H7 (cell line): ENCODE data around the gene PDK2. TPM values are rescaled to one million over a fixed set of nuclear protein-coding genes. Genes with fewer than 3 reads are reported as not detected.

Experiments used
- DNase-seq: peaks from one replicate; pipeline ENCODE4 v3.0.0; 2012
- H3K27me3 ChIP-seq: 2 replicates; pipeline ENCODE4 v1.6.0; 2011; ENCODE audit warnings: mild to moderate bottlenecking, low read length; ENCODE audit not compliant: control insufficient read depth, insufficient read depth
- H3K36me3 ChIP-seq: replicated peaks from 2 replicates; pipeline ENCODE4 v1.5.1; 2011; ENCODE audit warnings: low read length; ENCODE audit not compliant: control insufficient read depth, insufficient read depth
- H3K4me3 ChIP-seq: 2 replicates; pipeline ENCODE4 v1.5.1; 2011; ENCODE audit warnings: low read depth, mild to moderate bottlenecking, control low read depth, low read length, moderate library complexity; ENCODE audit not compliant: insufficient read depth
- total RNA-seq: library from RNA; depleted of rRNA; stranded (reverse); fragments of >200 nt; shearing (Covaris generic); gene quantifications from 2 replicates; pipeline ENCODE4 v1.2.3, GENCODE V29; 2014; rRNA removed

PDK2 gene
- total RNA-seq = 13.5 and 14.2 TPM in 2 replicates

DNA sequence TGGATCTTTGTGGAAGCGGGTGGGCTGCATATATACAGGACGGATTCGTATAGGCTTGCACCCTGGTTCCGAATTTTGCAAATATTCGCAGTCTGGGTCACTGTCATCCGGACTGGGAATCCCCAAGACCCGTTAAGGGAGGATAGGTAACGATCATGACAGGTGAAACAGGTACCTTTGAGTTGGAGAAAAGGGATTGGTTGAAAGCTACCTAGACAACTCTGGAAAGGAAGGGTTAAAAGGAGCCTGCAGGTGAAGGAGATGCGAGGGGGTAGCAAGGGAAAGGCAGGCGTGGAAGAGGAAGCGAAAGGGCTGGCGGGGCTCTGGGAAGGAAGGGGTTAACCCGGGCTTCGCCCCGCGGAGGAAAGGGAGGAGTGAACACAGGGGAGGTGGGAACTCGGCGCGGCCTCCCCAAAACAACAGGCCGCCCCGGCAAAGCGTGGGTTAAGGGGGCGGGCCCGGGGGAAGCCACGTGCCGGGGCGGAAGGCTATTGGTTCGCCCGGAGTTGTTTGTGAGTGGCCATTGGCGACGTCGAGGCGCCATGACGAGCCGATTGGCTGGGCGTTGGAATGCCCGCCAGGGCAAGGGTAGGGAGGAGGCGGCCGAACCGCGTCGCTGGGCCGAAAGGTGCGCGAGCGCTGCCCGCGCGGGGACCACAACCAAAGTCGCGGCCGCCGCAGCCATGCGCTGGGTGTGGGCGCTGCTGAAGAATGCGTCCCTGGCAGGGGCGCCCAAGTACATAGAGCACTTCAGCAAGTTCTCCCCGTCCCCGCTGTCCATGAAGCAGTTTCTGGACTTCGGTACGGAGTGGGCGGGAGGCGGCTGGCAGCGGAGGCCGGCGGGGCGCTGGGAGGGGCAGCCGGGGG is at the start of gene PDK2:
TSS of gene PDK2 (plus strand) at position 599 of the 867 bp plus-strand sequence. CDS start at position 684, 85 bp downstream.
- Histone ChIP-seq H3K4me3 (peak within 1 kb of the TSS; percentile 88), H3K27me3 (no peaks in the 10 kb centered on the region), H3K36me3 (no peaks in the 10 kb centered on the region)
- peak; percentile 99 for DNase-seq

DNA sequence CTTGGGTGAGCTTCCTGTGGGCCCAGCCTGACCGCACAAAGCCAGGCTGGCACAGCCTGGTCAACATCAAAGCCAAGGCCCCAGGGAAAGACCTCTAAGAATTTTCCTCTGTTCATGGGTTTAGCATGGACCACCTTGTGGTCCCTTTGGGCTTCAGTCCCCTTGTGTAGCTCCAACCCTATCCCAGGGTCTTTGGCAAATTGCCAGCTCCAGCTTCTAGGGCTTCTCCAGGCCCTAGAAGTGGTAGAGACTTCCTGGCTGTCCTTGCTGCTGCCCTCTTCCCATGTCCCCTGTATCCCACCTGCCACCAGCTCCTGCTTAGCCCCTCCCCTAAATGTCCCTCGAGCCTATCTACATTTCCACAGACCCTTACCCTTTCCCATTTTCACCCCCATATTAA is 49.0 kb upstream of the PDK2 start:
- Histone ChIP-seq H3K27me3 (no peaks in the 10 kb centered on the region), H3K4me3 (no peak overlapping the region), H3K36me3 (no peaks in the 10 kb centered on the region)
- no peak for DNase-seq

DNA sequence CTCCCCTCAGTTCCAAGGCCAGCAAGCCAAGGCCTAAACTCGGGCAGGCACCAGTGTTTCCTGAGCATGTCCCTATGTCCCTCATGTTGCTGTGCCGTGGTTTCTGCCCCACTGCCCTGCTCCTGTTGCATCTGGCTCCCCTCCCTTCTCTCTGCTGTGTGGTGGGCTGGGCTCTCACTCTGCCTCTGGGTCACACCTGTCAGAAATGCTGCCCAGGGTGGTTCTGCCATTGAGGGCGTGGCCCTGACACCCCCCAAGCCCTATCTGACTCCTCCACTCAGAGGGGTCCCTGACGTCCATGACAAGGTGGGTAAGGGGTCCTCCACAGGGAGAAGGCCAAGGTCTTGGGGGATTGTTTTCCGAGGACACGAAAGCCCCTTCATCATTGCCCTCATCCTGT is 48.5 kb upstream of the PDK2 start:
- no peak for DNase-seq
- Histone ChIP-seq H3K36me3 (no peaks in the 10 kb centered on the region), H3K27me3 (no peaks in the 10 kb centered on the region), H3K4me3 (no peak overlapping the region)

GRCh38 chr17:50047083-50047482 is 48.1 kb upstream of the PDK2 start:
- Histone ChIP-seq H3K4me3 (no peak overlapping the region), H3K27me3 (no peaks in the 10 kb centered on the region), H3K36me3 (no peaks in the 10 kb centered on the region)
- no peak for DNase-seq

GRCh38 chr17:50047488-50048126 is 47.5 kb upstream of the PDK2 start:
- Histone ChIP-seq H3K4me3 (no peak overlapping the region), H3K27me3 (no peaks in the 10 kb centered on the region), H3K36me3 (no peaks in the 10 kb centered on the region)
- no peak for DNase-seq

DNA sequence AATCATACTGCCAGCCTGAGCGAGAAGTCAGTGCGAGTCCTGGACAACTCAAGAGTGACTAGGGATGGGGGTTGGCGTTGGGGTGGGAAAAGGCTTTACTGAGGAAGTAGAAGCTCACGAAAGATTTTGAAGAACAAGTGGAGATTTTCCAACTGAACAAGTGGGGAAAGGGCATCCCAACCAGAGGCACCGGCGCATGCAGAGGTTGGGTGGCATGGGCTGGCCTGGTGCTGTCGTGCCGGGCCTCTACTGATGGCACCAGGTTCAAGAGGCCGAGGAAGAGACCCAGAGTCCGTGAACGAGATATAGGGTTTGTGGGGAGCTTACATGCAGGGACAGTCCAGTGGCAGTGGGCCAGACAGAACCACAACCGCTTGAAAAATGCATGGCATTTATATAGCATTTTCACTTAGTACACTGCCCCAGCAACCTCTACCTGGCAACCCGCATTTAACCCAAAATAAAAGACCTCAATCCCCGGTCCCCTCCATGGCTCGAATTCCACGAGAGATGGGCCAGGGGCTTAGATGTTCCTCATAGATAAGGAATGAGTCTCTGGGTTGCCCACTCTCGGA is 46.9 kb upstream of the PDK2 start:
- Histone ChIP-seq H3K36me3 (no peaks in the 10 kb centered on the region), H3K27me3 (no peaks in the 10 kb centered on the region), H3K4me3 (no peak overlapping the region)
- no peak for DNase-seq

GRCh38 chr17:50048988-50049387 is 46.2 kb upstream of the PDK2 start:
- no peaks in the 10 kb centered on the region for H3K27me3 ChIP-seq
- H3K36me3 ChIP-seq = no peaks in the 10 kb centered on the region
- H3K4me3 ChIP-seq = no peak overlapping the region
- DNase-seq = no peak

- H3K36me3 ChIP-seq = no peaks in the 10 kb centered on the region
- no peak for DNase-seq
- no peaks in the 10 kb centered on the region for H3K27me3 ChIP-seq
- H3K4me3 ChIP-seq = no peak overlapping the region
These were observed 45.5 kb upstream of the PDK2 start for GRCh38 chr17:50049636-50050035.

- Histone ChIP-seq H3K36me3 (no peaks in the 10 kb centered on the region), H3K4me3 (no peak overlapping the region), H3K27me3 (no peaks in the 10 kb centered on the region)
- no peak for DNase-seq
These were observed 44.6 kb upstream of the PDK2 start for GRCh38 chr17:50050431-50051032.

GRCh38 chr17:50051082-50051576 is 44.0 kb upstream of the PDK2 start:
- H3K4me3 ChIP-seq = no peak overlapping the region
- DNase-seq = no peak
- H3K36me3 ChIP-seq = no peaks in the 10 kb centered on the region
- H3K27me3 ChIP-seq = no peaks in the 10 kb centered on the region

- no peaks in the 10 kb centered on the region for H3K27me3 ChIP-seq
- H3K4me3 ChIP-seq = no peak overlapping the region
- no peak for DNase-seq
- no peaks in the 10 kb centered on the region for H3K36me3 ChIP-seq
These were observed 43.5 kb upstream of the PDK2 start for GRCh38 chr17:50051606-50052005.

DNA sequence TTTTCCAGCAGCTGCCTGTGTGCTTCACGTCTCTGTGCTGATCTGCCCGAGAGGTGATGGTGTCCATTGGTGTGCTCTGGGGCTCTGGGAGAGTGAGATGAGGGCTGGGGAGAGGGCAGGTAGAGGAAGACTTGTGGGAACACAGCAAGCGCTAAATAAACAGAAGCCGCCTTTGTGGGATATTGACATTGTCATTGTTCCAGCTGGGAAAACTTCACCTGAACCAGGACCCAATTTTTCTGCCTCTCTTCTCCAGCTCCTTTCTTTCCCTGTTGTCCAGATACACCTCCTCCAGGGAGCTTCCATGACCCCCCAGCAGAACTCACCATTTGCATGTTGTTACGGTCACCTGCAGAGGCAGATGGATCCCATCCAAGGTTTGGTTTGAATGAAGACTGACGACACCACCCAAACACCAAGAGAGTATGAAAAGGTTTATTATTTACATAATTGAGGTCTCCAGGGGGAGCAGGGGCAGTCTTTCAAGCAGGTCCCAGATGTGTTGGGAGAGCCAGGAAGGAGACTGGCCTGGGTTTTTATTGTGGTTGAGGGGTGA is 42.8 kb upstream of the PDK2 start:
- H3K4me3 ChIP-seq = no peak overlapping the region
- peaks cover 3% of the 10 kb centered on the region; the same call in 1 of the 2 replicates for H3K27me3 ChIP-seq
- DNase-seq = no peak
- H3K36me3 ChIP-seq = no peaks in the 10 kb centered on the region

DNA sequence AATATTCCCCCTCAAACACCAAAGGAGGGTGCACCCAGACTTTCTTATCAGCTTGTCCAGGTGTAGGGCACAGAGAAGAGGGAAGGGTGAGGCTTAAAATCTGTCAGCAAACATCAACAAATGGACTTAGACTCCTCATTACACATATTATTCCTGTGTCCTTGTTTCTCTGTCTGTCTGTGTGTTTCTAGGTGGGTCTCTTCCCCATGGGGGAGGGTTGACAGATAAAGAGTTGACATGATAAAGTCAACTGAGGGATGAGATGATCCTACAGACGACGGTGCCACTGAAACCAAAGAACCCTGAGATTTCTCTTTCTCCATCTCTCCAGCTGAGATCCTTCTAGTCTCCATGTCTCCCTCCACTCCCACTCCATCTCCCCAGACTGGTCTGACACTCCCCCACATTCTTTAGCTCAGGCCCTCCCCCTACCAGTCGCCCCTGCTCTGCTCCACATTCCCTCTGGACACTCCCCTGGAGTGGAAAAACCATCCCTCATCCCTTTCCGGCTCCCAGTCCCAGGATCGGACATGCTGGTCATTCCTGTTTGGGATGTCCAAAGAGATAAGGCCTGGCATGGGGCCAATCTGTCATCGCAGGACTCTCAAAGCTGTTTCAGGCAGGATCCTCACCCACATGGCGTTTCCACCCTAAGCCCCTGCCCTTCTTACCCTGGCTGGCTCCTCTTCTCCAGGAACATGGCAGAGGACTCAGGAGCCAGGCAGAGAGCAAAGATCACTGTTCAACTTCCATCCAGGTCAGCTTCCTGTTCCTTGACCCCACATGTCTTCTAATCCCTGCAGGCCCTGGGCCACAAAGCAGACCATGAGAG is 42.1 kb upstream of the PDK2 start:
- peaks cover 5% of the 10 kb centered on the region; the same call in 1 of the 2 replicates for H3K27me3 ChIP-seq
- H3K4me3 ChIP-seq = no peak overlapping the region
- no peaks in the 10 kb centered on the region for H3K36me3 ChIP-seq
- no peak for DNase-seq

DNA sequence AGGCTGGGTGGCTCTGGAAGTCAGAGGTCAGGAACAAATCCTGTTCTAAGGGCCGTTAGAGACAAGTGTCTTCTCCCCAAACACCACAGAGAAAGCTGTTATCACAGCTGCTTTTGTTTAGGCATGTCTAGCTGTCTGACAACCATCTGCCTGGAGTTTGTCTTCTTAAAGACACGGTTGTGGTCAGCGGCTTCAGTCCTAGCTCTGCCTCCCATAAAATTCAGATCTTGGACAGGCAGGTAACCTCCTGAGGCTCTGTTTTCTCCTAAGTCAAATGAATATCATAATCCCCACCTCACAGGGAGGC is 41.5 kb upstream of the PDK2 start:
- H3K4me3 ChIP-seq = no peak overlapping the region
- DNase-seq = no peak
- peaks cover 5% of the 10 kb centered on the region; the same call in 1 of the 2 replicates for H3K27me3 ChIP-seq
- no peaks in the 10 kb centered on the region for H3K36me3 ChIP-seq
